Iris pigment epithelial cell (primary cell): Measurements from ENCODE around the gene ADIPOQ.
"Not testable (repeated sequence)": the region's sequence is repeated elsewhere in the genome, so short reads cannot be mapped to it uniquely, and the experiment has no call there.

Experiments used
- DNase-seq: peaks from one replicate; pipeline ENCODE4 v3.0.0-alpha.2; 2011; ENCODE audit warnings: low read depth

The ADIPOQ gene

DNA sequence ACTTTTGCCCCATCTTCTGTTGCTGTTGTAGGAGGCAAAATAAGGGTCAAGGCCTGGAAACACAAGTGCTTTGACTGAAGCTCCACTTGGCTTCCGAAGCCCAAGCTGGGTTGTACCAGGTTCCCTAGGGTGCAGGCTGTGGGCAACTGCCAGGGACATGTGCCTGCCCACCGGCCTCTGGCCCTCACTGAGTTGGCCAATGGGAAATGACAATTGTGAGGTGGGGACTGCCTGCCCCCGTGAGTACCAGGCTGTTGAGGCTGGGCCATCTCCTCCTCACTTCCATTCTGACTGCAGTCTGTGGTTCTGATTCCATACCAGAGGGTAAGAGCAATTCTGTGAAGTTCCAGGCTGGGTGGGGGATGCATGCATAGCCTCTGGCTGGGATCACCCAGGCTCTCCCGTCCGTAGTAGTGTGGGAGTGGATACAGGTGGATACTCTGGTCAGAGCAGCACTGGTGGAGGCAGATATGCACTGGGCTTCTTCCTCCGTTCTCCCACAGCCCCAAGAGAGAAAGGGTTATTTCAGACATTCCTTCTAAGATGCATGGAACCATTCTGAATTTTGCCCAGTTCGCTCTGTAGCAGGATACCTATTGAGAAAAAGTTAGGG is at the start of gene ADIPOQ:
Gene ADIPOQ, plus strand, starts transcription at position 285 of the 613 bp plus-strand sequence. CDS start 10,349 bp downstream, outside the sequence.
- DNase-seq, result no peak

DNA sequence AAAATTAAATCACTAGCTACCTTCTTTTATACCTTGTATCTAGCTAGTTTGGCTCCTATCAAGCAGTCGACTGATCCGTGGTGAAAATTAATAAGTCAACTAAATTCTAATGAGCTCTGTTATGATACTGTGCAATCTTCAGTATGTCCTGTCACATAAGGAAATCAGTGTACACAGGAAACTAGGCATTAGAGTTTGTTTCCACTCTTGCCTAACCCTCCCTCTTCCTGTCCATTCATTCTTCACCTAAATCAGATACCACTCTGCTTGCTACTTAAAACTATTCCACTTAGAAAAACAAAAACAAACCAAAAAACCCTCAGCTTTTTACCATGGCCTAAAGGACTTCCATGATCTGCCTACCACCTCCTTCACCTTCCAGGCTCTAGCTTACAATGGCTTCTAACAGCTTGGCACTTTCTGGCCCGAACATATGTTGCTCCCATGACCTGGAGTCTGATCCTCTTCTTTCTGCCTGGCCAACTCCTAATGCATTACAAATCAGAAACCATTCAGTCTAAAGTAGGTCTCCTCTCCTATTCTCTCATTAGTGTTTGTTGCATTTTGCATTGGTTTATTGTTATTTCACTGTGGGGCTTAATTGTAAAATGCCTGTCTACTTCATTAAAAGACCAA is 44.2 kb upstream of the ADIPOQ start:
- DNase-seq, result peak; percentile 58

DNA sequence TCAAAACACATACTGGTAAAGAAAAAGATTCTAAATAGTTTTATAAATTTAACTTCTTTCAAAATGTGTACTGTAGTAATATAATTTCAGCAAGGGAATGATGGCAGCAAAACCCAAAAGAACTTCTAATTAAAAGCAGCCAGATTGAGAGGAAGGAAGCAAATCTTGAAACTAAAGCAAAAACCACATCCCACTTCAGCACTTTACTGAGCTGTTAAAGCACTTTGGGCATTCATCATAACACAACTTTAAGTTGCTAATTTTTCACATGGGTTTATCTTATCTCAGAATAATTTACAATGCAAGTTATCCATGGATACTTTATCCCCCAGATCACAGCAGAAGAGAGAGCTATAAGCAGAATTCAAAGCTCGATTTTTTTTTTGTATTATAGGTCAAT is 42.2 kb upstream of the ADIPOQ start:
- DNase-seq, result no peak

DNA sequence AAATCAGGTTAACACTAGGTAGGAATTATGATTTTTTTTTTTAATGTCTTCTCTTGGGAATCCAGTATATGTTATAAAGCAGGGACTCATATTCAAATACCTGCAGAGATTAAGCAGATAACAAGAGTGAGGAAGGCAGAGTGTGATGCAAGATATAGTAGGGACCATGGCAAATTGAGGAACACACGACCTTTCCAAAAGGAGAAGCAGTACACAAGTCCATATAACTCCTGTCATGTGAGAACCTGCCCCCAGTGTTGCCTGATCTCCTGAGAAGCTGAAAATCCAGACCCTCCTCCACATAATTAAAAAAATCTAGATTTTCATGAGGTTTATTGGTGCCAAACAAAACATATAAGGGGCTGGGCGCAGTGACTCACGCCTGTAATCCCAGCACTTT is 39.8 kb upstream of the ADIPOQ start:
- DNase-seq, result no peak

DNA sequence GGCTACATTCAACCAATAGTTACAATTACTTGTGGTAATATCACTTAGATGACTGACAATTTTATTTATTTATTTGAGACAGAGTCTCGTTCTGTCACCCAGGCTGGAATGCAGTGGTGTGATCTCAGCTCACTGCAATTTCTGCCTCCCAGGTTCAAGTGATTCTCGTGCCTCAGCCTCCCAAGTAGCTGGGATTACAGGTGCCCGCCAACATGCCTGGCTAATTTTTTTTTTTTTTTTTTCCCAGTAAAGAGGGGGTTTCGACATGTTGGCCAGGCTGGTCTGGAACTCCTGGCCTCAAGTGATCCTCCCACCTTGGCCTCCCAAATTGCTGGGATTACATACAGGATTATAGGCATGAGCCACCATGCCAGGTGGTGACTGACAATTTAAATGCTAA is 39.1 kb upstream of the ADIPOQ start:
- not testable (repeated sequence) for DNase-seq

DNA sequence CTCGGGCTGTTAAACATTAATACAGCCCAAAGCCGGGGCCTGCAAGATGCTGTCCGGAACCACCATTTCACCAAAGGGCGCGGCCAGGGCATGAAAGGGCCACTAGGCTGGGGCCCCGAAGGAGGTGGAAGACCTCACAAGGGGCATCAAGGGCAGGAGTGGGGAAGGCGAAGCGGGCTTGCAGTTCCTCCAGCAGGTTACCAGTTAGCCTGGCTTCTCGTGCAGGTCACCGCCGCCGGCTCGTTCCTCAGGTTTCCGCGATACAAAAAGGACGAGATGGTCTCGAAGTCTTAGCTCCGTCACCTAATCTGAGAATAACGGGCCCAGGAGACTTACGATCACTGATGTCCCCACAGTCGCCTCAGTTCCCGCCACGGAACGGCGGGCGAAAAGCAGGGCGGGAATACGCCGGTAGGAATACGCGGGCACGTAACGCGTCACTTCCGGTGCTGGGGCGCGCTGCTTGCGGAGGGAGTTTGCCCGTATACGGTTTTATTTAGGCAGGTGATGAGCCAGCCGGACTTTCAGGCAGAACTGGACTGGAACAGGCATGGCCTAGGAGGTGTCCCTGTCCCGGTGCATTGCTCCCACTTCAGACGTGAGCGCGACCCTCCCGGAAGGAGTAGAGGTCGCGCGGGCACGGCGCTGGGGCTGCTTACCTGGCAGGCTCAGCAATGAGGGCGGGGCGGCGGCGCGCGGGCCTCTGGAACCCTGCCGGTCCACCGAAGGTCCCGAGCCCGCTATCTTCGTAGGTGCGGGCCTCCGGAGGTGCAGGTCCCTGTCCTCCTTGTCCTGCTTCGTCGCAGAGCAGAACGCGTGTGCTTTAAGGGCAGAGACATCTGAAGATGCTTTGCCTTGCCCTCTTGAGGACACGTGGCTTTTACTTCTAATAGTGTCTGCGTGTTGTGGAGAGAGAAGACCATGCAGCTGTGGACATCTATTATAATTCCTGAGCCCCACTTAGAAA is 36.1 kb upstream of the ADIPOQ start, which contains the start of gene RFC4:
Gene RFC4, minus strand, starts transcription at position 394 of the 967 bp plus-strand sequence. CDS start 1,769 bp downstream, outside the sequence.
- DNase-seq, result peak; percentile 56

DNA sequence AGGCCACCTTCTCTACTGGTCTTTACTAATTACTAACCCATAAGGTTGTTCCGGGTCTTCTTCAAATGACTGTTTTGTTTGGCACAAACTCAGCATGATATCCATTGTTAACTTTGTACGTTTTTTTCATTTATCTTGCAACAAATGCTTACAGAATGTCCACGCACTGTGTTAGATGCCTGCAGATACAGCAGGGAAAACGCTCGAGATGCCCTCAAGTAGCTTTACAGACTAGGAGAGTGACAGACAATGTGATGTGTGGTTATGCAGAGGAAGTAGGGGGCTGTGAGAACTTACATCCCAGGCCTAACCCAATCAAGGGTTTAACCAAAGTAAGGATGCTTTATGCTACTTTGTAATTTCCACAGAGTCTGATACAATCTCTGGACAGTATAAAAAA is 35.3 kb upstream of the ADIPOQ start:
- DNase-seq, result no peak

DNA sequence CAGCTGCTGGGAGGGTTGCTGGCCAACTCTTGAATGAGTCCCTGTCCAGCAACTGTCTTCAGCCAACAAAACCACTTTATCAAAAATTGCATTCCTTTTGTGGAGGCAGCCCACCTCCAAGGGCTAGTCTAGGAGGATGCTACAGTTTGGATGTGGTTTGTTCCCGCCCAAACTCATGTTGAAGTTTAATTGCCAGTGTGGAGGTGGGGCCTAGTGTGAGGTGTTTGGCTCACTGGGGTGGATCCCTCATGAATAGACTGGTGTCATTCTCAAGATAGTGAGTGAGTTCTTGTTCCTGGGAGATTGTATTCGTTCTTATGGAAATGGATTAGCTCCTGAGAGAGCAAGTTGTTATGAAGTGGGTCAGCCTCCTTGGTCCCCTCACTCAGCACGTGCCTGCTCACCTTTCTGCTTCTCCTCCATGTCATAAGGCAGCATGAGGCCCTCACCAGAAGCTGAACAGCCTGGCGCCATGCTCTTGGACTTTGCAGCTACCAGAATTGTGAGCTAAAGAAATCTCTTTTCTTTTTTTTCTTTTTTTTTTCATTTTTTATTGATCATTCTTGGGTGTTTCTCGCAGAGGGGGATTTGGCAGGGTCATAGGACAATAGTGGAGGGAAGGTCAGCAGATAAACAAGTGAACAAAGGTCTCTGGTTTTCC is 32.0 kb upstream of the ADIPOQ start:
- DNase-seq, result no peak

DNA sequence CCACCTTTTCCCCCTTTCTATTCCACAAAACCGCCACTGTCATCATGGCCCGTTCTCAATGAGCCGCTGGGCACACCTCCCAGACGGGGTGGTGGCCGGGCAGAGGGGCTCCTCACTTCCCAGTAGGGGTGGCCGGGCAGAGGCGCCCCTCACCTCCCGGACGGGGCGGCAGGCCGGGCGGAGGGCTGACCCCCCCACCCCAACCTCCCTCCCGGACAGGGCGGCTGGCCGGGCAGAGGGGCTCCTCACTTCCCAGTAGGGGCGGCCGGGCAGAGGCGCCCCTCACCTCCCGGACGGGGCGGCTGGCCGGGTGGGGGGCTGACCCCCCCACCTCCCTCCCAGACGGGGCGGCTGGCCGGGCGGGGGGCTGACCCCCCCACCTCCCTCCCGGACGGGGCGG is 31.2 kb upstream of the ADIPOQ start:
- DNase-seq, result not testable (repeated sequence)

DNA sequence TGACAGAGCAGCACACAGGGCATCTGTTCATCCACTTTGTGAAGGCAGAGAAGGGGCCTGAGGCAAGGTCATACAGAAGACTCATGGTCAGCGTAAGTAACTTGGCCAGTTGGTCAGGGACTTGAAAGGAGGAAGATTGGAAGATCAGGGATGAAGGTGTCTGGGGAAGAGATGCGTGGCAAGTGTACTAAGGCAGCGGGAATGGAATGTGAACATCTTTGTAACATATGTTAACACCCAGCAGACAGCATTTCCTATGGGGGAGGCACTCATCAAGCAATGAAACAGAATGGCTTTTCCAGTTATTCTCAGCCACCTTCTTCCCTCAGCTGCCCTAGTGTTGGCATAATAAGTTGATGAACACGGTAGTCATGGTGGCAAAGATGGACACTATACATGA is 28.4 kb upstream of the ADIPOQ start:
- no peak for DNase-seq

DNA sequence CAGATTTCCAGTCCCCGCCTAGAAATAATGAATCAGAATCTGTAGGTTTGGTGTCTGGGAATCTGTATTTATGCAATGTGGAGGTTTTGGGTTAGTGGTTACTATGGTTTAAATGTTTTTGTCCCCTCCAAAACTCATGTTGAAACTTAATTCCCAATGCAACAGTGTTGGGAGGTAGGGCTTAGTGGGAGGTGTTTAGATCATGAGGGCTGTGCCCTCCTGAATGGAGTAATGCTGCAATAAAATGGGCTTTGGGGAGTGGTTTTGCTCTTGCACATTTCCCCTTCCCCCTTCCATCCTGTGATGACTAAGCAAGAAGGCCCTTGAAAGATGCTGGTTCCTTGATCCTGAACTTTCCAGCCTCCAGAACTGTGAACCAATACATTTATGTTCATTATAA is 27.1 kb upstream of the ADIPOQ start:
- peak; percentile 87 for DNase-seq

DNA sequence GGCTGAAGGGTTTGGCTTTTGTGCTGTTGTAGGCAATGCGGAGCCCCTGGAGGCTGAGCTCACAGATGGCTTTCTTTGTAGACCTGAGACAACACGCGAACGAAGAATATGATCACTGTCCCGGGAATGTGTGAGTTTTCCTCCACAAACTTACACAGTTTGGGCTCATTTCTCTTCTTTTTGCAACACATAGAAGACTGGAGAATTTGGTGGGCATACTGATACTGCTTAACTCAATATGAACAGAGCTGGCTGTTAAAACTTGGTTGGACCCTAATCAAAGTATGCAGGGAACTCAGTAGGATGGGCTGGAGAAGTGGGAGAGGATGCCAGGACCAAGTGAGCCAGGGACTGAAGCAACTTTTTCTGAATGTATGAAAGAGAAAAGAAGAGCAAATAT is 24.0 kb upstream of the ADIPOQ start:
- no peak for DNase-seq

DNA sequence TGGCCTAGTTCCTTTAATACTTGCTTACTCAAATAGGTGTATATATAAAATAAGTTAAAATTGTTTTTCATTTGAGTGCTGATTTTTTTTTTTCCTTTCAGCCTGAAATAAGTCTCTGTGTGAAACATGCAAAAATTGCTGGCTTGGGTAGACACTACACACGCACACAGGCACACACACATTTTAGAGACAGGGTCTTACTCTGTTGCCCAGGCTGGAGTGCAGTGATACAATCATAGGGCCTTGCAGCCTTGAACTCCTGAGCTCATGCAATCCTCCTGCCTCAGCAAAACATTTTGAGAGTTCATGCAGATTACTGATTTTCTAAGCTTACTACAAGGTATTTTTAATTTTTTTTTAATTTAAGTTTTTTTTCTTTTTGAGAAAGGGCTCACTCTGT is 23.6 kb upstream of the ADIPOQ start:
- DNase-seq, result no peak

DNA sequence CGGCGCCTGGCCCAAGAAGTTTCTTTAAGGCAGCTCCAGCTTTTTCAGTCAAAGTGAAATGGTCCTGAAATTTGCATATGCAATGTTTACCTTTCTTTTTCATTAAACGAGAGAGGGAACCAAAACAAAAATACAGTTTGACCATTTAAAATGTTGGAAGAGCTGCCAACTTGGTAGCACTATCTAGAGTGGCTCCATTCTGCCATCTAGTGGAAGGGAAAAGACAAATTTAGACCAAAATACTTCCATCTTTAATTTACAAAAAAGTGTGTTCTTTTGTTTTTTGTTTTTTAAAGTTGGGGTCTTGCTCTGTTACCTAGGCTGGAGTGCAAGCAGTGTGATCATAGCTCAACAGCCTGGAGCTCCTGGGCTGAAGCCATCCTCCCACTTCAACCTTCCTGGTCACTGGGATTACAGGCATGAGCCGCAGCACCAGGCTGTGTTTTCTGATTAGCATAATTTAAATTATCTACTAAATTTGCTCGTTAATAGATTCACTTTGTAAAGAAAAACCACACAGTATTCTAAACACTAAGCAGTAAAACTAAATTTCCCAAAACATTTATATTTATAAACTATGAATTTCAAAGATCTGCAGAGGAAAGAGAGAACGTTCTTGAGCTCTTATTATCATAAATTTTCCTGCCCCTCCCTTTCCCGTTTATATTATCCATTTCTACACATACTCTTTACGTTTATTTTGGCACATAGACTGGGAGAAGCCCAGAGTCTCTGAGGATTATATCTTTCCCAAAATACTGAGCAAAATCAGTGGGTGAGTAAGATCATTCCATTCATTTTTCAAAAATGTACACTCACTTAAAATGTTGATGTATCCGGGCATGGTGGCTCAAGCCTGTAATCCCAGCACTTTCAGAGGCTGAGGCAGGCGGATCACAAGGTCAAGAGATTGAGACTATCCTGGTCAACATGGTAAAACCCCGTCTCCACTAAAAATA is 20.8 kb upstream of the ADIPOQ start:
- peak; percentile 66 for DNase-seq

DNA sequence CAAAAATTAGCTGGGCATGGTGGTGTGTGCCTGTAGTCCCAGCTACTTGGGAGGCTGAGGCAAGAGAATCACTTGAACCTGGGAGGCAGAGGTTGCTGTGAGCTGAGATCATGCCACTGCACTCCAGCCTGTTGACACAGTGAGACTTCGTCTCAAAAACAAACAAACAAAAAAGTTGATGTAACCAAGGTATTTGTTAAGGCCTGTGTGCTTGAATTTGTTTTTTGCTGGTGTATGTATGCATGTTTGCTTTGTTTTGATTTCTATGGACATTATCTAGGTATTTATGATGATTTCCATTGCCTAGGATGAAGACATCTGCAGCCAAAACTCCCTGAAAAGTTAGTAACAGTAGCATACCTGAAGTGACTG is 20.1 kb upstream of the ADIPOQ start:
- DNase-seq, result peak; percentile 10

DNA sequence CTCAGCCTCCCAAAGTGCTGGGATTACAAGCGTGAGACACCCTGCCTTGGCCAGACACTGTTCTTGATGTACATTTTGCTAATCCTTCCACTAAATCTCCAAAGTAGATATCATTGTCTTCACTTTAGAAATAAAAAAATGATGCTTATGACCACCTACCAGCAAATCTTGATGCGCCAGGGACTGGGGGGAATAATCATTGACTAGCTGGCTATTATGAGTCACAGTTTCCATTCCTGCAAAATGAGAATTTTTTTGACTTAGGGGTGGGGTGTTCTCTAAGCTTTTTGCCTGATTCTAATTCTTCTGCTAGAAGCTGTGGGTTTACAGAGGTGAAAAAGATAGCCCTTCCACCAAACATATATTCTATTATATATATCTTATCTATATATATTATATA is 19.1 kb upstream of the ADIPOQ start:
- DNase-seq, result peak; percentile 47

DNA sequence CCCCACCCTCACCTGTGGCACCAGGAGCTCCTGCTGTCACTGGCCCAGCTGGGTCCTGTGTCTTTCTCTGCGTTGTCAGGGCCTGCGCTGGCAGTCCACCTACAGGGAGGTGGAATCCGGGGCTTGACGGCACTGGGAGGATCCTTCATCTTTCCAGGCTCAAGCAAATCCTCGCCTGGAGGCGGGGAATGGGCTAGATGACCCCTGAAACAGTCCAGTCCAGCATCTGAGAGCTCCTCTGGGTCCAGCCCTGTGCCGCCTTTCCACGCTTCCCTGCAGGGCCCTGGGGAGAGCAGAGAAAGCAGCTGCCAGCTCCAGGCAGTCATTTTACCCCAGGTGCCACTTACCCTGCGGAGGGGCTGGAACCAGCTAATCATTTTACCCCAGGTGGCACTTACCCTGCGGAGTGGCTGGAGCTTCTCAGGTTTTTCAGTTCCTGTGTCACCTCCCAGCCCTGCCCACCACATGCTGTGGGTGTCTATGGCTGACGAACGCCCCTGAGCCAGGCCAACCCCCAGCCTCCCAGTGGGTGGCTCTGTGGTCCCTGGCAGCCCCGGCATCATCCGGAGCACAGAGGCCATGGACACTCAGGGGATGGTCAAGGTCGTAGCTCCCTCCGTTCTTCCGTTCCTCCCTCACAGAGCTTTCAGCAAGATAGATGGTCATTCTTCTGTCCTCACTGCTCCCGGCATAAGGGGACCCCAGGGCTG is 17.9 kb upstream of the ADIPOQ start:
- no peak for DNase-seq

DNA sequence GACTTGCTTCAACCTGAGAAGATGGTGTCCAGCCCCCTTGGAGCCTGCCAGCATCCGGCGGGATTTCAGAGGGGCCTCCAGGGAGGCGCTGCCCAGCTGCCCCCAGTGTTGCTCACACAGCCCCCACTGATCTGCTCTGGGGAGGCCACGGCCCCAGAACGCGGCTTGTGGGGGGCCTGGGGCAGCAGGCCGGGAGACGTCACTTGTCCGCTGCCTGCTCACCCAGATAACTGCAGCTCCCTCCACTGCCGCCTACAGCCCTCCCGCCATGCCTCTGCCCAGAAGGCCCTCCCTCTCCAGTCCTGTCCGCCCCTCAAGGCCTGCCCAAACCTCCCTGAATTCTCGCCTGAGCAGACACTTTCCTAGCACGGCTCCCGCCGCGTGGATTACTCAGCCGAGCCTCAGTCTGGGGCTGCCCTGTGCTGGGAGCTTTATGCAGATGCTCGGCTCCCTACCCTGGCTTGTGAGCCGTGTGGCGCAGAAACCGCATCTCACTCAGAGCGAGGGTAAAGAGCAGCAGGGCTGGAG is 17.2 kb upstream of the ADIPOQ start:
- DNase-seq, result peak; percentile 75

DNA sequence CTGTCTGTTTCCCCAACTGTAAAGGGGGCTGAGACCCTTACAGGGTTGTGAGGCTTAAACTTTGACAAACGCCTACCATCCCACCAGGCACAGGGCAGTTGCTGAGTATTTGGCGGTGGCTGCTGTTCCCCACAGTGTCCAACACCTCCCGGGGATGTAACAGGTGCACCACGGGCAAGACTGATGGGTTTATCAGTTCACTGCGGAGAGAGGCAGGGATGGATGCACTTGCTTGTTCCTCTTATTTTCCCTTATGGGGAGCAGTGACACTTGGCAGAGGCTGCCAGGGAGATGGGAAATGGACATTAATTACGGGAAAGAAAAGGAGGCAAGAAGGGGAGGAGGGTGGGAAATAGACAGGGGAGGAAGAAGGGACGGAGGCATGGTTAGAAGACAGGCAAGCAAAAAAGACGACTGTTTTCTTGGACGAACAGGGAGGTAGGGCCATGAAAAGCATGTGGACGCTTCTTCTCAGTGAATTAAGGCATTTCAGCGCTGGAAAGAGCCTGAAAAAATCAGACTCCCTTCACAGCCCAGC is 16.6 kb upstream of the ADIPOQ start:
- no peak for DNase-seq

DNA sequence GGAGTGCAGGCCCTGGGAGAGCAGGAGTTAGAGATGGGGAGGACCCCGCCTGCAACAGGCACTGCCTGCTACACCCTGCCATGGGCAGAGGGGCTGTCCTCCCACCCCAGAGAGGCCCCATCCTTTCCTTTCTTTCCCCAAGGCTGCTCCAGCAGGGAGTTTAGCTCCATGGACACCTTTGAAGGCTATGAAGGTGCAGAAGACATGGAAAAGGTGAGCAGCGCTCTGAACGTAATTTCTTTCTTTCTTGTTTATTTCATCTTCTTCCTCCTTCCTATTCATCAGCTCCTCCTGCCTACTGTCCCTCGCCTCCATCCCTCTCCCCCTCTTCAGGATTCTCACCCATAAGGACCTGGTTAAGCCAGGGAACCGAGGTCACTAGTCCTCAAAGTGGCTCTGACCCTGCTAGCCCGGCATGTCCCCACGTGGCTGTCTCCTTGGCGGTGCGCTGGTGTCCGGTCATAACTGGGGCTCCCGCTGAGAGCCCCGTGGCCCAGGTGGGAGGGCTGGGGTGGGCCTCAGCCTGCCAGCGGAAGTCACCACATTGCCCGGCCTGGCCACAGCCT is 16.0 kb upstream of the ADIPOQ start:
- no peak for DNase-seq
